HUDEP-2 (cell line): ENCODE measurements around the gene HSF4.
A peak's percentile ranks its signal among the peaks of the same experiment; 100 is the strongest.

Experiments used
- DNase-seq, 76 experiments: peaks; one replicate each; lab custom pipeline; 2025; ENCODE audit not compliant: unreplicated experiment in 76 of 76; lab: John Stamatoyannopoulos, UW

HSF4 gene

DNA sequence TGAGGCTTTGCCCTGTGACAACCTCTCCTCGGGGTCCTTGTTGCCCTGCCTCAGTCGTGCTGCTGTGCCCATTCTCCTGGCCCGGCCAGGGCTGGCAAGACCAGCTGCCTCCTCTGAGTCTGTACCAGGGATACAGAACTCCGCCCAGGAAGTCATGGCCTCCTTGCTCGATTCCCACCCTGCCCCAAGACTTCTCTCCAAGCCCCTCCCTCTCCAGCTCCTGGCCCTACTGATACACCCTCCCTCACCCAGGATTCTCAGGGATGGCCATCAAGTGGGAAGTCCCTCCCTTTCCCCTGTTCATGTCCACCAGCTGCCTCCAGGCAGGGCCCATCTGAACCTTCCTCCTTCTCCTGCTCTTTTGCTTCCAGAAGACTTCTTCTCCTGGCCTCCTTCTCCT, 51.2 kb downstream of the HSF4 start:
- DNase-seq: no peak

DNA sequence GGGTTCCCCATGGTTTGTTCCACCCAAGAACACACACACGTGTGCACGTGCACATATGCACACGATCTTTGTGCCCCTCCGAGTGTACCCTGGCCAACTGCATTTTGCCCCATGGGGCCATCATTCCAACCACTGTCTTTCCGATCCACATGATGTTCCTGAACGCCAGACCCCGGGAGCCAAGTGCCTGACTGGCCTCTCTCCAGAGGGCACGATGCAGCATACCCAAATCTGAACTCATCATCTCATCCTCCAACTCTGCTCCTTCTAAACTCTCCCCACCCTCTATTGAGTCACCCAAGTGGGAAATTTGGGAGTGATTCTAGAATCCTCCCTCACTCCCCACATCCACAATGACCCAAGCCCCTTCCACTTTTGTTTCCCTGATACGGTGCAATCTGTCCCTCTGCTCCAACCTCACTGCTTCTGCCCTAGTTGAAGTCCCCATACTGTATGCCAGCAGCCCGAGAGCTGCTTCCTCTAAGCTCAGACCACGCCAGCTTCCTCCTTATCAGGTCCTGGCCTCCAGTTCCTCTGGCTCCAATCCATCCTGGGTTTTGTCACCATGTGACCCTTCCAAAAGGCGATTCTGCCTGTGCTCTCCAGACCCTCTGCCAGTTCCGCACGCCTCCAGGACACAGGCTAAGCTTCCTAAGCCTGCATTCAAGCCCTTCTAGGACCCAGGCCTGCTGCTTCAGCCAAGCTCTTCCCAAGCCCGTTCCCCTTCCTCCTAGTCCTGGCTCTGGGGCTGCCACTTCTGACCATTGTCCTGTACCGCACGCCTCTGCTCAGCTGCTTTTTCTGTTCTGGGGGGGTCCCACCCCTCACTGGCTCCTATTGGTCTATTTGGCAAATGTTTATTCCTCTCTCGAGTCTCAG, 52.3 kb downstream of the HSF4 start:
- DNase-seq: peak in 73 of 76 experiments; percentile 17 to 83 (median 54)
